ENCODE results near the gene MUC2.

DNA sequence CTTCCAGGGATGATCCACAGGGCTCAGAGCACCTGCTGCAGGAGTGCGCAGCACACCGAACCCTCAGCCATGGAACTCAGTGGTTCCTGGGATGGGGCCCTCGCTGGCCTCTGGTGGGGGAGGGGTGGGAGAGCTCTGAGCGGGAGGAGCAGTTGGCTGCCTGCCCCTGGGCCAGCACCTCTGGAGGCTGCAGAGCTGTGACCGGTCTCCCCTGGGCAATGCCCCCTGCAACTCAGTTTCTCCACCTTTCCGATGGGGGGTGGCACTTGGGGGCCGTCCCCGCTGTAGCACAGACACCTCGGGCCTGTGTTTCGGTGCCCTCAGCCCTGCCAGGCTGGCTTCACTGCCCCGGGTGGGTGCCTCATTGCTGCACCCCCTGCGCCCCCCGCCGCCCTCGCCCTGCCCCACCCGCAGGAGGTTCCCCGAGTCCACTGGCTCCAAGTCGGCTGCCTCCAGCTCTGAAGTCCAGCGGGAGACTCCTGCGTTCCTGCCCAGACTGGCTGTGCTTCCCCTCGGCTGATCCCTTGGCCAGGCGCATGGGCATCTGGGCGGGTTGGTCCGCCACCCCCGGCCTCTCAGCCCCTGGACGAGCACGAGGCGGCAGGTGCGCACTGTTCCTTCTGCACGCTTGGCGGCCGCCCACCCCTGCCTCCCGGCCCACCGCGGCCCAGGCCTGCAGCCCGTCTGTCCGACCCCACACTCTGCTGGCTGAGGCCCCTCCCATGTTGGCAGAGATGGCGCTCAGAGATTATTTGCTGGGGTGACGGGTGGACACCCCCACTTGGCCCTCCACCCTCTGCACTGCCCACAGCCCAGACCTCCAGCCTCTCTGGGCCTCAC is 40.0 kb upstream of the MUC2 start:
- TF ChIP-seq CTCF (IDR thresholded peaks at IDR 0.05) (no peak), EZH2 (IDR thresholded peaks at IDR 0.05) (no peak), EZH2phosphoT487 (IDR thresholded peaks at IDR 0.05) (no peak)
